MM.1S (cell line): Measurements from ENCODE around the gene PLSCR4.

ENCODE experiments used
- CTCF ChIP-seq: fragments of 300-600 bp; sonication (generic); IDR thresholded peaks from 2 replicates; pipeline ENCODE4 v1.5.1; 2016; ENCODE audit warnings: antibody characterized with exemption, low read length, mixed read lengths
- EZH2 ChIP-seq: fragments of 300-600 bp; sonication (generic); optimal IDR thresholded peaks from 2 replicates; pipeline ENCODE3; 2017; ENCODE audit warnings: low read depth, mild to moderate bottlenecking, antibody characterized with exemption, low read length, mixed read lengths
- EZH2phosphoT487 ChIP-seq: fragments of 300-600 bp; sonication (generic); IDR thresholded peaks from 2 replicates; pipeline ENCODE4 v1.6.1; 2018; ENCODE audit warnings: antibody characterized with exemption, low read length

GRCh38 chr3:146170591-146170990 lies 80.3 kb downstream of the PLSCR4 start:
- TF ChIP-seq CTCF (no peak), EZH2phosphoT487 (no peak), EZH2 (no peak)
